H9 (cell line): ENCODE results near the gene OR10A3. TPM values are rescaled to one million over a fixed set of nuclear protein-coding genes. Genes with fewer than 3 reads are reported as not detected.

ENCODE experiments used
- DNase-seq: peaks from one replicate; pipeline ENCODE4 v3.0.0-alpha.2; 2017
- H2AFZ ChIP-seq: one replicate; pipeline ENCODE4 v1.6.1; 2013; ENCODE audit warnings: mild to moderate bottlenecking, low read length, control low read depth, moderate library complexity
- H2AK5ac ChIP-seq: 2 replicates; pipeline ENCODE4 v1.6.1; 2013; ENCODE audit warnings: low read length, control low read depth, mixed read lengths; ENCODE audit not compliant: insufficient read length
- H2BK120ac ChIP-seq: one replicate; pipeline ENCODE4 v1.6.1; 2013; ENCODE audit warnings: low read depth, mild to moderate bottlenecking, low read length, control low read depth, inconsistent platforms; ENCODE audit not compliant: poor library complexity, severe bottlenecking
- H2BK12ac ChIP-seq: 2 replicates; pipeline ENCODE4 v1.6.1; 2013; ENCODE audit warnings: low read length, control low read depth, mixed read lengths, low read depth; ENCODE audit not compliant: insufficient read length
- H2BK15ac ChIP-seq: 2 replicates; pipeline ENCODE4 v1.6.1; 2013; ENCODE audit warnings: low read depth, low read length, control low read depth
- H2BK20ac ChIP-seq: one replicate; pipeline ENCODE4 v1.6.1; 2013; ENCODE audit warnings: low read depth, mild to moderate bottlenecking, low read length, control low read depth, inconsistent platforms; ENCODE audit not compliant: poor library complexity, severe bottlenecking
- H2BK5ac ChIP-seq: 2 replicates; pipeline ENCODE4 v1.6.1; 2013; ENCODE audit warnings: low read length, control low read depth, mixed read lengths; ENCODE audit not compliant: insufficient read length
- H3K14ac ChIP-seq: 2 replicates; pipeline ENCODE4 v1.6.1; 2013; ENCODE audit warnings: low read length, control low read depth; ENCODE audit not compliant: insufficient read depth
- H3K18ac ChIP-seq: 2 replicates; pipeline ENCODE4 v1.6.1; 2013; ENCODE audit warnings: low read depth, mild to moderate bottlenecking, mixed read lengths, low read length, control low read depth; ENCODE audit not compliant: insufficient read length
- H3K23ac ChIP-seq: 2 replicates; pipeline ENCODE4 v1.6.1; 2013; ENCODE audit warnings: low read length, control low read depth, mixed read lengths, low read depth; ENCODE audit not compliant: insufficient read length
- H3K23me2 ChIP-seq: 2 replicates; pipeline ENCODE4 v1.6.1; 2013; ENCODE audit warnings: low read depth, mild to moderate bottlenecking, mixed read lengths, low read length, control low read depth; ENCODE audit not compliant: insufficient read length, poor library complexity, severe bottlenecking
- H3K27ac ChIP-seq: 2 replicates; pipeline ENCODE4 v1.5.1; 2013; ENCODE audit warnings: low read length, control low read depth, mixed read lengths, low read depth; ENCODE audit not compliant: insufficient read length
- H3K27me3 ChIP-seq: 2 replicates; pipeline ENCODE4 v1.6.1; 2013; ENCODE audit warnings: low read length, control low read depth, inconsistent platforms; ENCODE audit not compliant: insufficient read depth
- H3K4ac ChIP-seq: 2 replicates; pipeline ENCODE4 v1.6.1; 2013; ENCODE audit warnings: low read depth, mild to moderate bottlenecking, control low read depth, inconsistent platforms, low read length, moderate library complexity
- H3K4me1 ChIP-seq: 2 replicates; pipeline ENCODE4 v1.6.1; 2013; ENCODE audit warnings: low read length, control low read depth, inconsistent platforms; ENCODE audit not compliant: insufficient read depth
- H3K4me2 ChIP-seq: 2 replicates; pipeline ENCODE4 v1.6.1; 2013; ENCODE audit warnings: low read length, control low read depth, mixed read lengths; ENCODE audit not compliant: insufficient read length, insufficient read depth
- H3K56ac ChIP-seq: 2 replicates; pipeline ENCODE4 v1.6.1; 2013; ENCODE audit warnings: low read depth, mild to moderate bottlenecking, mixed read lengths, low read length, control low read depth; ENCODE audit not compliant: insufficient read length
- H3K79me1 ChIP-seq: 2 replicates; pipeline ENCODE4 v1.6.1; 2013; ENCODE audit warnings: low read depth, mild to moderate bottlenecking, moderate library complexity, low read length, control low read depth, inconsistent platforms; ENCODE audit not compliant: insufficient read depth, poor library complexity, severe bottlenecking
- H3K79me2 ChIP-seq: 2 replicates; pipeline ENCODE4 v1.6.1; 2013; ENCODE audit warnings: low read length, control low read depth, inconsistent platforms; ENCODE audit not compliant: insufficient read depth
- H3K9ac ChIP-seq: 2 replicates; pipeline ENCODE4 v1.6.1; 2013; ENCODE audit warnings: low read length, control low read depth, mixed read lengths; ENCODE audit not compliant: insufficient read length; ENCODE audit errors: extremely low read depth
- H3K9me3 ChIP-seq: one replicate; pipeline ENCODE4 v1.6.1; 2013; ENCODE audit warnings: low read depth, low read length, inconsistent platforms; ENCODE audit not compliant: control insufficient read depth
- H3T11ph ChIP-seq: one replicate; pipeline ENCODE4 v1.6.1; 2013; ENCODE audit warnings: mild to moderate bottlenecking, low read length, control low read depth, inconsistent platforms
- H4K20me1 ChIP-seq: one replicate; pipeline ENCODE4 v1.6.1; 2013; ENCODE audit not compliant: control insufficient read depth, insufficient read length, insufficient read depth
- H4K5ac ChIP-seq: 2 replicates; pipeline ENCODE4 v1.6.1; 2013; ENCODE audit warnings: low read depth, mild to moderate bottlenecking, mixed read lengths, low read length, control low read depth; ENCODE audit not compliant: insufficient read length
- H4K8ac ChIP-seq: replicated peaks from 2 replicates; pipeline ENCODE4 v1.6.1; 2013; ENCODE audit warnings: low read length, control low read depth, mixed read lengths, low read depth; ENCODE audit not compliant: insufficient read length
- H4K91ac ChIP-seq: 2 replicates; pipeline ENCODE4 v1.6.1; 2013; ENCODE audit warnings: low read depth, mild to moderate bottlenecking, moderate library complexity, mixed read lengths, low read length, control low read depth; ENCODE audit not compliant: insufficient read length
- H3K27ac Mint-ChIP-seq, 3 experiments: 2 replicates in 2 of 3; 3 replicates in 1 of 3; pipeline ENCODE4 v1.8.0; 2020 to 2021; ENCODE audit warnings: mixed read lengths in 3 of 3, mild to moderate bottlenecking in 1 of 3, moderate library complexity in 1 of 3
- H3K27me3 Mint-ChIP-seq: 2 replicates; pipeline ENCODE4 v1.8.0; 2021; ENCODE audit warnings: low read depth, mild to moderate bottlenecking, moderate library complexity, mixed read lengths
- H3K36me3 Mint-ChIP-seq, 3 experiments: 2 replicates in 2 of 3; 3 replicates in 1 of 3; pipeline ENCODE4 v1.8.0; 2020 to 2021; ENCODE audit warnings: low read depth in 3 of 3, mixed read lengths in 3 of 3; ENCODE audit not compliant: insufficient read depth in 1 of 3
- H3K4me1 Mint-ChIP-seq, 2 experiments: 2 replicates each; pipeline ENCODE4 v1.8.0; 2020; ENCODE audit warnings: mixed read lengths in 2 of 2
- H3K4me3 Mint-ChIP-seq, 2 experiments: 2 replicates in 1 of 2; 3 replicates in 1 of 2; pipeline ENCODE4 v1.8.0; 2020 to 2021; ENCODE audit warnings: mild to moderate bottlenecking in 2 of 2, mixed read lengths in 2 of 2, moderate library complexity in 1 of 2
- H3K9me3 Mint-ChIP-seq, 2 experiments: 2 replicates in 1 of 2; 3 replicates in 1 of 2; pipeline ENCODE4 v1.8.0; 2020; ENCODE audit warnings: mild to moderate bottlenecking in 2 of 2, mixed read lengths in 2 of 2, moderate library complexity in 1 of 2
- CTCF ChIP-seq: fragments of 200-600 bp; sonication (generic); conservative IDR thresholded peaks from 3 replicates; pipeline ENCODE4 v1.8.0; 2021; ENCODE audit warnings: antibody characterized with exemption, mild to moderate bottlenecking
- WGBS: extraction: QIAGEN DNeasy Blood & Tissue Kit; methylation state at CpG from one replicate; pipeline ENCODE4 v1.1.7; 2013; ENCODE audit warnings: missing lambda C conversion rate, low lambda C conversion rate, mixed read lengths; ENCODE audit not compliant: insufficient read length; ENCODE audit errors: extremely low coverage; 5-methylcytosine and 5-hydroxymethylcytosine counted together
- total RNA-seq: library from RNA; stranded (reverse); gene quantifications from 2 replicates; pipeline ENCODE4 v1.2.1, GENCODE V29; 2021

The OR10A3 gene
- total RNA-seq, 1 experiment from 2014 or later: not detected

GRCh38 chr11:7973011-7973410 lies 31.5 kb upstream of the OR10A3 start:
- Mint-ChIP-seq H3K36me3 (no peaks in the 10 kb centered on the region), H3K9me3 (no peaks in the 10 kb centered on the region), H3K4me1 (peaks cover 39 to 44% of the 10 kb centered on the region in 2 experiments), H3K27ac (peak overlapping the region in 1 of 3 experiments; percentile 34; a peak in 1 of 7 replicates), H3K27me3 (no peaks in the 10 kb centered on the region), H3K4me3 (no peak overlapping the region)
- Histone ChIP-seq H3K9ac (no peak overlapping the region), H3K23me2 (no peaks in the 10 kb centered on the region), H2BK15ac (no peak overlapping the region), H3K56ac (no peak overlapping the region), H3K23ac (no peak overlapping the region), H3K4me1 (peaks cover 5% of the 10 kb centered on the region), H4K5ac (no peak overlapping the region), H4K20me1 (no peaks in the 10 kb centered on the region), H2BK12ac (no peak overlapping the region), H2AK5ac (no peak overlapping the region), H3K27me3 (no peaks in the 10 kb centered on the region), H2BK20ac (no peak overlapping the region), H3K79me2 (no peaks in the 10 kb centered on the region), H3K4ac (no peak overlapping the region), H4K91ac (no peak overlapping the region), H3K4me2 (no peak overlapping the region), H3K9me3 (no peaks in the 10 kb centered on the region), H2AFZ (no peak overlapping the region), H3K14ac (no peak overlapping the region), H2BK5ac (no peak overlapping the region), H3T11ph (no peak overlapping the region), H3K18ac (no peak overlapping the region), H3K27ac (no peak overlapping the region), H3K79me1 (no peaks in the 10 kb centered on the region), H4K8ac (no peak overlapping the region), H2BK120ac (no peak overlapping the region)
- TF ChIP-seq CTCF: no peak
- no CpG with 5 or more reads among the region's 5 CpGs for WGBS
- no peak for DNase-seq
